IPS-18a (cell line): Measurements from ENCODE around the gene EFCAB6.

Experiments
- H3K27ac ChIP-seq: one replicate; pipeline ENCODE4 v1.5.1; 2013; ENCODE audit warnings: low read length
- H3K27me3 ChIP-seq: one replicate; pipeline ENCODE4 v1.6.1; 2013; ENCODE audit warnings: mild to moderate bottlenecking, low read length; ENCODE audit not compliant: control insufficient read depth, insufficient read depth
- H3K36me3 ChIP-seq: one replicate; pipeline ENCODE4 v1.6.1; 2013; ENCODE audit warnings: low read depth, low read length; ENCODE audit not compliant: control insufficient read depth
- H3K4me1 ChIP-seq: one replicate; pipeline ENCODE4 v1.6.1; 2013; ENCODE audit warnings: low read depth, low read length; ENCODE audit not compliant: control insufficient read depth
- H3K4me3 ChIP-seq: one replicate; pipeline ENCODE4 v1.5.1; 2013; ENCODE audit warnings: low read length
- H3K9ac ChIP-seq: one replicate; pipeline ENCODE4 v1.6.1; 2013; ENCODE audit warnings: mild to moderate bottlenecking, low read length, moderate library complexity
- H3K9me3 ChIP-seq: one replicate; pipeline ENCODE4 v1.6.1; 2013; ENCODE audit warnings: low read depth, low read length; ENCODE audit not compliant: control insufficient read depth

The EFCAB6 gene

GRCh38 chr22:43634316-43634715 is 177.8 kb downstream of the EFCAB6 start:
- Histone ChIP-seq H3K27ac (no peak overlapping the region), H3K4me3 (no peak overlapping the region), H3K9ac (no peak overlapping the region), H3K9me3 (peaks cover 3% of the 10 kb centered on the region), H3K27me3 (no peaks in the 10 kb centered on the region), H3K4me1 (no peaks in the 10 kb centered on the region), H3K36me3 (no peaks in the 10 kb centered on the region)

- H3K4me1 ChIP-seq = no peaks in the 10 kb centered on the region
- H3K9ac ChIP-seq = no peak overlapping the region
- no peaks in the 10 kb centered on the region for H3K27me3 ChIP-seq
- H3K9me3 ChIP-seq = no peaks in the 10 kb centered on the region
- no peaks in the 10 kb centered on the region for H3K36me3 ChIP-seq
- no peak overlapping the region for H3K4me3 ChIP-seq
- no peak overlapping the region for H3K27ac ChIP-seq
Measured at GRCh38 chr22:43633631-43634285, 178.3 kb downstream of the EFCAB6 start.

GRCh38 chr22:43631846-43632245 is 180.3 kb downstream of the EFCAB6 start:
- Histone ChIP-seq H3K36me3 (no peaks in the 10 kb centered on the region), H3K9ac (no peak overlapping the region), H3K4me1 (peaks cover 3% of the 10 kb centered on the region)

GRCh38 chr22:43631201-43631600 is 180.9 kb downstream of the EFCAB6 start:
- Histone ChIP-seq H3K4me3 (no peak overlapping the region), H3K27me3 (no peaks in the 10 kb centered on the region), H3K27ac (no peak overlapping the region), H3K9me3 (no peaks in the 10 kb centered on the region), H3K4me1 (peaks cover 3% of the 10 kb centered on the region), H3K36me3 (no peaks in the 10 kb centered on the region), H3K9ac (no peak overlapping the region)

More at GRCh38 chr22:43631846-43632245, 180.3 kb downstream of the EFCAB6 start:
- no peaks in the 10 kb centered on the region for H3K9me3 ChIP-seq
- no peak overlapping the region for H3K4me3 ChIP-seq
- H3K27me3 ChIP-seq = no peaks in the 10 kb centered on the region
- no peak overlapping the region for H3K27ac ChIP-seq

- Histone ChIP-seq H3K9me3 (no peaks in the 10 kb centered on the region), H3K9ac (no peak overlapping the region), H3K4me1 (peaks cover 3% of the 10 kb centered on the region), H3K4me3 (no peak overlapping the region), H3K27ac (no peak overlapping the region), H3K27me3 (no peaks in the 10 kb centered on the region), H3K36me3 (no peaks in the 10 kb centered on the region)
Measured at GRCh38 chr22:43630451-43630850, 181.7 kb downstream of the EFCAB6 start.

GRCh38 chr22:43628250-43628649 is 183.9 kb downstream of the EFCAB6 start:
- H3K27me3 ChIP-seq = no peaks in the 10 kb centered on the region
- H3K9me3 ChIP-seq = no peaks in the 10 kb centered on the region
- no peaks in the 10 kb centered on the region for H3K36me3 ChIP-seq
- H3K9ac ChIP-seq = no peak overlapping the region
- H3K4me3 ChIP-seq = no peak overlapping the region
- H3K27ac ChIP-seq = no peak overlapping the region
- peaks cover 3% of the 10 kb centered on the region for H3K4me1 ChIP-seq

- no peaks in the 10 kb centered on the region for H3K9me3 ChIP-seq
- no peaks in the 10 kb centered on the region for H3K27me3 ChIP-seq
- peaks cover 3% of the 10 kb centered on the region for H3K4me1 ChIP-seq
- no peaks in the 10 kb centered on the region for H3K36me3 ChIP-seq
- no peak overlapping the region for H3K4me3 ChIP-seq
- no peak overlapping the region for H3K27ac ChIP-seq
- H3K9ac ChIP-seq = no peak overlapping the region
Measured at GRCh38 chr22:43627485-43628213, 184.5 kb downstream of the EFCAB6 start.

GRCh38 chr22:43625242-43625641 is 186.9 kb downstream of the EFCAB6 start:
- no peaks in the 10 kb centered on the region for H3K9me3 ChIP-seq
- no peak overlapping the region for H3K27ac ChIP-seq
- no peaks in the 10 kb centered on the region for H3K36me3 ChIP-seq
- no peak overlapping the region for H3K4me3 ChIP-seq
- no peaks in the 10 kb centered on the region for H3K27me3 ChIP-seq
- no peak overlapping the region for H3K9ac ChIP-seq
- H3K4me1 ChIP-seq = peaks cover 3% of the 10 kb centered on the region

- H3K9me3 ChIP-seq = peaks cover 5% of the 10 kb centered on the region
- no peak overlapping the region for H3K9ac ChIP-seq
Measured at GRCh38 chr22:43624144-43624998, 187.7 kb downstream of the EFCAB6 start.

GRCh38 chr22:43622886-43623285 is 189.2 kb downstream of the EFCAB6 start:
- Histone ChIP-seq H3K4me3 (no peak overlapping the region), H3K4me1 (peaks cover 3% of the 10 kb centered on the region), H3K27me3 (no peaks in the 10 kb centered on the region), H3K36me3 (no peaks in the 10 kb centered on the region), H3K9me3 (peaks cover 8% of the 10 kb centered on the region), H3K27ac (no peak overlapping the region), H3K9ac (no peak overlapping the region)

More at GRCh38 chr22:43624144-43624998, 187.7 kb downstream of the EFCAB6 start:
- Histone ChIP-seq H3K4me1 (peaks cover 3% of the 10 kb centered on the region), H3K27ac (no peak overlapping the region), H3K4me3 (no peak overlapping the region), H3K27me3 (no peaks in the 10 kb centered on the region), H3K36me3 (no peaks in the 10 kb centered on the region)

GRCh38 chr22:43620197-43620596 is 191.9 kb downstream of the EFCAB6 start:
- H3K27me3 ChIP-seq = no peaks in the 10 kb centered on the region
- no peak overlapping the region for H3K27ac ChIP-seq
- peaks cover 8% of the 10 kb centered on the region for H3K9me3 ChIP-seq
- no peak overlapping the region for H3K4me3 ChIP-seq
- H3K9ac ChIP-seq = no peak overlapping the region
- no peaks in the 10 kb centered on the region for H3K36me3 ChIP-seq
- H3K4me1 ChIP-seq = no peaks in the 10 kb centered on the region
